ENCODE data around the gene MDP1. TPM values are rescaled to one million over a fixed set of nuclear protein-coding genes. Genes with fewer than 3 reads are reported as not detected.

Gene MDP1
- total and polyA plus RNA-seq, 2 of the 8 experiments (the other 6 are each of a cell fraction or from before 2014, with no cell fraction given): 17.7 to 32.2 TPM

- H3K79me2 ChIP-seq (ENCODE audit: control insufficient read depth in 1 of 2, insufficient read depth in 2 of 2, low read length in 2 of 2): peaks cover 0 to 3% of the 10 kb centered on the region in 2 experiments; a peak in 2 of 4 replicates
- H3K23me2 ChIP-seq (ENCODE audit: low read depth, low read length): peaks cover 5% of the 10 kb centered on the region; the same call in 1 of the 2 replicates
- POLR2A ChIA-PET (ENCODE audit: partially characterized antibody): interaction anchor here (0.6 to 4.7 kb wide), 31 partner anchors 9 to 640 kb away, joined by 3 to 119 read pairs (median 4); partner anchors contain the start of genes AP1G2, CHMP4A, EMC9 and GMPR2
- H2BK12ac ChIP-seq (ENCODE audit: low read depth, low read length): peak within 1 kb of the TSS; percentile 52; the same call in 1 of the 2 replicates
- peaks cover 4 to 6% (median 5%) of the 10 kb centered on the region in 4 experiments; a peak in 5 of 8 replicates for H3K36me3 ChIP-seq (ENCODE audit: control insufficient read depth in 2 of 4, insufficient read depth in 4 of 4, low read length in 3 of 4)
- H3K23ac ChIP-seq (ENCODE audit: insufficient read length): no peak within 1 kb of the TSS
- CTCF ChIA-PET (ENCODE audit: partially characterized antibody): interaction anchor here (0.9 to 2.1 kb wide), 6 partner anchors 20 to 201 kb away, joined by 3 to 7 read pairs (median 4); partner anchors contain the start of genes MDP1 and TINF2
- peak within 1 kb of the TSS; percentile 73 for H4K5ac ChIP-seq (ENCODE audit: insufficient read length, low read depth, low read length)
- peaks cover 0 to 9% (median 3%) of the 10 kb centered on the region in 4 experiments; a peak in 3 of 7 replicates for H3K4me1 ChIP-seq (replicated peaks in 1 of 4; ENCODE audit: control insufficient read depth in 3 of 4, insufficient read depth in 4 of 4, low read length in 3 of 4)
- H4K8ac ChIP-seq (ENCODE audit: extremely low read depth, insufficient read depth, low read length): peak within 1 kb of the TSS; percentile 99
- peaks cover 3% of the 10 kb centered on the region; the same call in 1 of the 2 replicates for H3K79me1 ChIP-seq (ENCODE audit: low read depth, low read length)
- no peaks in the 10 kb centered on the region for H4K20me1 ChIP-seq (replicated peaks in 1 of 2; ENCODE audit: control insufficient read depth in 1 of 2, insufficient read depth in 2 of 2, low read length in 2 of 2)
- peak within 1 kb of the TSS; percentile 95 for H3K27ac ChIP-seq (ENCODE audit: low read depth, low read length)
- H3K4me3 ChIP-seq (ENCODE audit: extremely low read depth in 1 of 4, insufficient read depth in 2 of 4, low read depth in 3 of 4, low read length in 4 of 4): peak within 1 kb of the TSS; percentile 65 to 88 (median 84)
- peak within 1 kb of the TSS; percentile 79 to 94 for H3K4me2 ChIP-seq (ENCODE audit: insufficient read depth in 1 of 2, low read depth in 2 of 2, low read length in 2 of 2)
- peak within 1 kb of the TSS; percentile 91 for H2BK5ac ChIP-seq (ENCODE audit: low read depth, low read length)
- no peak within 1 kb of the TSS for H2BK120ac ChIP-seq (replicated peaks; ENCODE audit: low read depth, low read length)
- H3K9me3 ChIP-seq (ENCODE audit: insufficient read depth in 2 of 2, low read depth in 1 of 2, low read length in 1 of 2): no peaks in the 10 kb centered on the region; a peak in 1 of 4 replicates
- H3K18ac ChIP-seq (ENCODE audit: extremely low read depth, low read length): peak within 1 kb of the TSS; percentile 93
- H2AFZ ChIP-seq (ENCODE audit: low read length): peak within 1 kb of the TSS; percentile 60; the same call in 1 of the 2 replicates
- no peak within 1 kb of the TSS for H2BK15ac ChIP-seq (ENCODE audit: low read length)
- H2AK5ac ChIP-seq (ENCODE audit: low read depth, low read length): no peak within 1 kb of the TSS
- no peak within 1 kb of the TSS for H2BK20ac ChIP-seq (ENCODE audit: low read length)
- DNase-seq (ENCODE audit: low read depth in 1 of 2, low spot score in 2 of 2): peak; percentile 83 to 93
- no peak for FAIRE-seq
- H4K91ac ChIP-seq (replicated peaks; ENCODE audit: insufficient read length, low read length): peak within 1 kb of the TSS; percentile 93
- peak within 1 kb of the TSS; percentile 90 for H3K56ac ChIP-seq (replicated peaks; ENCODE audit: insufficient read length, low read depth, low read length)
- peak within 1 kb of the TSS; percentile 92 for H3K4ac ChIP-seq (replicated peaks; ENCODE audit: insufficient read length, low read depth, low read length)
- peak within 1 kb of the TSS; percentile 78 to 97 (median 87) for H3K9ac ChIP-seq (replicated peaks in 1 of 4; ENCODE audit: extremely low read depth in 1 of 4, low read depth in 3 of 4, low read length in 3 of 4)
- WGBS, 2 experiments (ENCODE audit: extremely low coverage in 1 of 2, insufficient coverage in 1 of 2, insufficient read length in 1 of 2, insufficient replicate concordance in 2 of 2, low coverage in 1 of 2, low lambda C conversion rate in 2 of 2, missing lambda C conversion rate in 1 of 2): 1% methylated on average over 86 of the region's 89 CpGs; no CpG with 5 or more reads in 1 of the 2 experiments
- H3K27me3 ChIP-seq (replicated peaks in 1 of 4; ENCODE audit: control insufficient read depth in 3 of 4, extremely low read depth in 1 of 4, insufficient read depth in 3 of 4, low read length in 3 of 4): no peaks in the 10 kb centered on the region
- H3K14ac ChIP-seq (ENCODE audit: insufficient read length): no peak within 1 kb of the TSS
- TF ChIP-seq TEAD4 (IDR thresholded peaks at IDR 0.05; ENCODE audit: low read depth, low read length) (0 out of 2 replicates have a peak, but pooled peaks have one; percentile 4), PHF8 (conservative IDR thresholded peaks at IDR 0.05; ENCODE audit: low read depth, low read length) (peak; percentile 86), ASH2L (IDR thresholded peaks at IDR 0.05; ENCODE audit: low read length) (peak; percentile 94), NRF1 (IDR thresholded peaks at IDR 0.05; ENCODE audit: low read depth, low read length) (no peak), KDM5A (IDR thresholded peaks at IDR 0.05; ENCODE audit: low read length) (0 out of 2 replicates have a peak, but pooled peaks have one; percentile 9), EZH2 (IDR thresholded peaks at IDR 0.05; ENCODE audit: low read depth, low read length, severe bottlenecking) (no peak), TCF12 (IDR thresholded peaks at IDR 0.05; ENCODE audit: low read depth, low read length) (no peak), E2F6 (IDR thresholded peaks at IDR 0.05) (peak; percentile 100), SP4 (IDR thresholded peaks at IDR 0.05; ENCODE audit: low read length) (peak; percentile 97), NANOG (IDR thresholded peaks at IDR 0.05; ENCODE audit: insufficient read depth, low read depth, low read length, poor library complexity, severe bottlenecking) (no peak)
Observed at GRCh38 chr14:24195186-24196070, 20.4 kb downstream of the MDP1 start, which contains the start of gene TM9SF1. Gene TM9SF1 (minus strand): TSS chr14:24195441. CDS start chr14:24195019, 422 bp downstream.

All from H1 (cell line).